Measurements from ENCODE around the gene ZNF473.

DNA sequence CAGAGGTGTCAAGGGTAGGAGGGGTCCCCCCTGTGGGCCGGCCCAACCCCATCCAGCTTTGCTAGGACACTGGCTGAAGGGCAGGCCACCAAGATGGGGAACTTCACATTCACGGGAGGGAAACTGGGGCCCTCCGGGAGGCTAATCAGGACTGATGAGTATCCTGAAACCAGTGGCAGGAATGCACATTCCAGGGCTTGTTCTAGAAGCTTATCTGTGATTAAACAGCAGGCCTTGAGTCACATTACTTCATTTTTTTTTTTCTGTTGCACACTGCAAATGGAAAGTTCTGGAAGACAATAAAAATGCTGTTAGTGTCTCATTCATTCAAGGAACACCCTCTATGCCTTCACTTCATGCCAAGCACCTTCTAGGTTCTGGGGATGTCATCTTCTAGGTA lies 49.3 kb upstream of the ZNF473 start:
- TF ChIP-seq CTCF (IDR thresholded peaks at IDR 0.05; ENCODE audit: insufficient read depth, low read depth, low read length) (no peak), EZH2 (IDR thresholded peaks at IDR 0.05; ENCODE audit: insufficient read depth, low read length) (no peak)
